Measurements from ENCODE around the gene PDE10A.

- TF ChIP-seq CTCF (IDR thresholded peaks at IDR 0.05) = no peak
- TF ChIP-seq POLR2A (IDR thresholded peaks at IDR 0.05) = no peak
- no peak for TF ChIP-seq EP300 (IDR thresholded peaks at IDR 0.05)
- TF ChIP-seq POLR2AphosphoS5 (IDR thresholded peaks at IDR 0.05) = no peak
Measured at GRCh38 chr6:165661664-165662025, 1.4 kb downstream of the PDE10A start.

All from sigmoid colon (tissue), 4 donors.